Stimulated activated CD8-positive, alpha-beta memory T cell treated with anti-CD3 and anti-CD28 coated beads, Interleukin-7, amount 100 ng/mL, for 24 hours (primary cell): ENCODE results near the gene ZRANB1.

Source experiments
- DNase-seq: peaks from one replicate; pipeline ENCODE4 v3.0.0-alpha.2; 2020; ENCODE audit warnings: low read depth

The ZRANB1 gene

GRCh38 chr10:124921261-124921660, 20.7 kb upstream of the ZRANB1 start:
- no peak for DNase-seq

GRCh38 chr10:124923684-124924083, 18.2 kb upstream of the ZRANB1 start:
- DNase-seq: no peak

- no peak for DNase-seq
Measured at GRCh38 chr10:124926548-124926947, 15.4 kb upstream of the ZRANB1 start.

- DNase-seq: no peak
Measured at GRCh38 chr10:124928087-124928486, 13.8 kb upstream of the ZRANB1 start.

GRCh38 chr10:124928545-124928944, 13.4 kb upstream of the ZRANB1 start:
- DNase-seq: no peak

- no peak for DNase-seq
Measured at GRCh38 chr10:124935946-124936345, 6.0 kb upstream of the ZRANB1 start.

- DNase-seq: no peak
Measured at GRCh38 chr10:124936813-124937212, 5.1 kb upstream of the ZRANB1 start.

GRCh38 chr10:124939290-124939689, 2.6 kb upstream of the ZRANB1 start:
- no peak for DNase-seq

GRCh38 chr10:124942317-124943169, 620 bp downstream of the ZRANB1 start:
- no peak for DNase-seq

- no peak for DNase-seq
Measured at GRCh38 chr10:124943301-124944092, 1.6 kb downstream of the ZRANB1 start.

GRCh38 chr10:124944982-124945381, 3.1 kb downstream of the ZRANB1 start:
- DNase-seq: no peak

- no peak for DNase-seq
Measured at GRCh38 chr10:124946945-124947344, 5.0 kb downstream of the ZRANB1 start.

GRCh38 chr10:124949543-124949942, 7.6 kb downstream of the ZRANB1 start:
- DNase-seq: no peak

- no peak for DNase-seq
Measured at GRCh38 chr10:124952123-124952522, 10.2 kb downstream of the ZRANB1 start.

- no peak for DNase-seq
Measured at GRCh38 chr10:124953421-124953820, 11.5 kb downstream of the ZRANB1 start.

- DNase-seq: no peak
Measured at GRCh38 chr10:124955243-124955642, 13.3 kb downstream of the ZRANB1 start.

- DNase-seq: no peak
Measured at GRCh38 chr10:124955868-124956267, 13.9 kb downstream of the ZRANB1 start.

- no peak for DNase-seq
Measured at GRCh38 chr10:124956764-124957163, 14.8 kb downstream of the ZRANB1 start.

GRCh38 chr10:124957404-124957947, 15.6 kb downstream of the ZRANB1 start:
- no peak for DNase-seq

- DNase-seq: no peak
Measured at GRCh38 chr10:124959564-124959963, 17.6 kb downstream of the ZRANB1 start.

- no peak for DNase-seq
Measured at GRCh38 chr10:124961248-124961570, 19.3 kb downstream of the ZRANB1 start.

- no peak for DNase-seq
Measured at GRCh38 chr10:124962421-124962820, 20.5 kb downstream of the ZRANB1 start.
